ENCODE measurements around the gene MEP1A.
"Not testable (repeated sequence)": the region's sequence is repeated elsewhere in the genome, so short reads cannot be mapped to it uniquely, and the experiment has no call there.

MEP1A gene, protein sequence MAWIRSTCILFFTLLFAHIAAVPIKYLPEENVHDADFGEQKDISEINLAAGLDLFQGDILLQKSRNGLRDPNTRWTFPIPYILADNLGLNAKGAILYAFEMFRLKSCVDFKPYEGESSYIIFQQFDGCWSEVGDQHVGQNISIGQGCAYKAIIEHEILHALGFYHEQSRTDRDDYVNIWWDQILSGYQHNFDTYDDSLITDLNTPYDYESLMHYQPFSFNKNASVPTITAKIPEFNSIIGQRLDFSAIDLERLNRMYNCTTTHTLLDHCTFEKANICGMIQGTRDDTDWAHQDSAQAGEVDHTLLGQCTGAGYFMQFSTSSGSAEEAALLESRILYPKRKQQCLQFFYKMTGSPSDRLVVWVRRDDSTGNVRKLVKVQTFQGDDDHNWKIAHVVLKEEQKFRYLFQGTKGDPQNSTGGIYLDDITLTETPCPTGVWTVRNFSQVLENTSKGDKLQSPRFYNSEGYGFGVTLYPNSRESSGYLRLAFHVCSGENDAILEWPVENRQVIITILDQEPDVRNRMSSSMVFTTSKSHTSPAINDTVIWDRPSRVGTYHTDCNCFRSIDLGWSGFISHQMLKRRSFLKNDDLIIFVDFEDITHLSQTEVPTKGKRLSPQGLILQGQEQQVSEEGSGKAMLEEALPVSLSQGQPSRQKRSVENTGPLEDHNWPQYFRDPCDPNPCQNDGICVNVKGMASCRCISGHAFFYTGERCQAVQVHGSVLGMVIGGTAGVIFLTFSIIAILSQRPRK

DNA sequence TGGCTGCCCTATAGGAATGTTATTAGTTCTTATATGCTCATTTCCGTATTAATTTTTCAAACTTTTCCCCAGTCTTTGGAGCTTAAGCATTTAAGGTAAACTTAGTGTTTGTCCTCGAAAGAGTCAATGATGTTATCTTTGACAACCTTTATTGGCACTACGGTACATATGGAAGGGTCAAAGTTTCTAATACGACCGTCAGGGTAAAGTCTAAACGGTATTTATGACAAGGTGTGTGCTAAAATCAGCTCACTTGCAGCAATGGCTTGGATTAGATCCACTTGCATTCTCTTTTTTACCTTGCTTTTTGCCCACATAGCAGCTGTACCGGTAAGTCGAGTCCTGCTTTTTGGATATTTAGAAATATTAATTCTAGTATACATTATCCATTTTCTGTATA lies at the start of gene MEP1A:
Gene MEP1A (plus strand): TSS at position 252 of the 400 bp plus-strand sequence. CDS start 10 bp downstream, at position 262.
- DNase-seq = no peak

DNA sequence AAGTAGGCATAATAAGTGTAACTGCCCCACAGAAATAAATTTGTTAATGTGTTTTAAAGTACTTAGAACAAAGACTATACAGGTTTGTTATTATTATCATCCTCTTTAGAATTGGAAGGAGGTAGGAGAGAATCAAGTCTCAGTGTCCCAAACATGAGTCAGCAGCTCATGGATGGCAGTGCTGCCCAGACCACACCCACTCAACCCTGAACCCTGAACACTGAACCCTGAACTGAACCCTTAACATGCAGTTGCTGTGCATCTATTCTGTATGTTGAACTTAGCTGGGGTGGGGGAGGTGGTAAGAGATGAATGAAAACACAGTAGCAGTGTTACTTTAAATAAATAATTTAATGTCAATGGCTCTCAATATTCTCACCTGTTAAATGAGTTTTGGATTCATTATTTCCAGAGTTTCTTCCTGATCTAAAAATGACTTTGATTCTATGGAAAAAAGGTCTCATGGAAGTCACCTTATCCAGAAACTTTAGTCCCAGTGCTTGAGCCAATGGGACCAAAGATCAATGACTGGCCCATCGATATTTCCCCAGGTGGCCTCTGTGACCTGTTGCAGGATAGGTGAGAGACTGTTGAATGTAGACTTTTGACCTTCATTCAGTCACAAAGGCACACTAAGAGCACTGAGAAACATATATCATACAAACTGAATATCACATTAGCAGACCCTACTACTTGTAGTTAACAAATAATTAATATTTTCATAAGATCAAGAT lies 49.6 kb upstream of the MEP1A start:
- no peak for DNase-seq

DNA sequence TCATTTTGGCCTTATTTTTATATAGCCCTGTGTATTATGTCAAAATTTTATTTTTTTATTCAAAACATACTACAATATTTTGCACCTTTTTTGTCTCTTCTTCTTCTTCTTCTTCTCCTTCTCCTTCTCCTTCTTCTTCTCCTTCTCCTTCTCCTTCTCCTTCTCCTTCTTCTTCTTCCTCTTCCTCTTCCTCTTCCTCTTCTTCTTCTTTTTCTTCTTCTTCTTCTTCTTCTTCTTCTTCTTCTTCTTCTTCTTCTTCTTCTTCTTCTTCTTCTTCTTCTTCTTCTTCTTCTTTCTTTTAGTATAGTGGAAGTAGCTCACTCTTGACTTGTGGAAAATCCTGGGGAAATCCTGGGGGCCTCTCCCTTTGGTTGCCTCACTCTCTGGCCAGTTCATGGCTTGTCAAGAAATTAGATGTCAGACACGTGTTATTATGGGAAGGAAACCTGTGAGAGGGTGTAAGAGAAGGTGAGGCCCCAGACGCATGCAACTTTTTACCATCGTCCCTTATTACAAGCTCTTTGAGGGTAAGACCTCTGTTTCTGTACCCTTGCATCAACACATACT lies 48.9 kb upstream of the MEP1A start:
- DNase-seq = not testable (repeated sequence)

DNA sequence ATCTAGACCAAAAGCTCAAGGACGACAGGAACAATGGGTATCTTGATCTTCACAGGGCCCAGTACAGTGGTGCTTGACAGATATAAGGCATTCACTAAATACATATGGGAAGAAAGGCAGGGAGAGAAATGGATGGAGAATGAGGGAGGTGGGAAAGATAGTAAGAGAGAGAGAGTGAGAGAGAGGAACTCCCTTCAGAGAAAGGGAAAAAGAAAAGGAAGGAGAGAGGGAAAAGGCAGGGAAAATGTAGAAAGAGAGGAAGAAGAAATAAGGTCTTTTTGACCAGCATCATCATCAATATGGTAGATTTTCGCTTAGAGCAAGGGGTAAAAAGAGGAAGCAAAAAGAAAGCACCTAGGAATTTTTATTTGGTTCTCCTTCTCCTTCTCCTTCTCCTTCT lies 47.2 kb upstream of the MEP1A start:
- no peak for DNase-seq

DNA sequence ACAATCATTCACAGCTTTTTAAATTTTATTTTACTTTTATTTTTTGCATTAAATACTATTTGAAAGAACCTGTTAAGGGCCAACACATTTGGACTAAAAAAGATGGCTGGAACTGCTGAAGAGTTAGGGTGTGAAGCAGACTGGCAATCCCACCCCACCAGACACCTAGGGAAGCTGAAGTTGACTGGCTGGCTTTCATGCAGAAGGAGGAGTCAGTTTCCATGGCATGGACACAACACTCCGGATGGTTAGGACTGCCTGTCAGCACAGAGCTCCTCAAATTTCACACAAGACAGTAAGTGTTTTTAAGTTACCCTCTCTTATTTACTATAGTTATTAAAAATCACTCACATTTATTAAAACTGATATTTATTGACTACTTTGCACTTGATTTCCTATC lies 46.5 kb upstream of the MEP1A start, which contains the start of gene ANKRD66:
Gene ANKRD66 (plus strand): TSS at position 238 of the 400 bp plus-strand sequence. CDS start 5,016 bp downstream, outside the sequence.
- no peak for DNase-seq

DNA sequence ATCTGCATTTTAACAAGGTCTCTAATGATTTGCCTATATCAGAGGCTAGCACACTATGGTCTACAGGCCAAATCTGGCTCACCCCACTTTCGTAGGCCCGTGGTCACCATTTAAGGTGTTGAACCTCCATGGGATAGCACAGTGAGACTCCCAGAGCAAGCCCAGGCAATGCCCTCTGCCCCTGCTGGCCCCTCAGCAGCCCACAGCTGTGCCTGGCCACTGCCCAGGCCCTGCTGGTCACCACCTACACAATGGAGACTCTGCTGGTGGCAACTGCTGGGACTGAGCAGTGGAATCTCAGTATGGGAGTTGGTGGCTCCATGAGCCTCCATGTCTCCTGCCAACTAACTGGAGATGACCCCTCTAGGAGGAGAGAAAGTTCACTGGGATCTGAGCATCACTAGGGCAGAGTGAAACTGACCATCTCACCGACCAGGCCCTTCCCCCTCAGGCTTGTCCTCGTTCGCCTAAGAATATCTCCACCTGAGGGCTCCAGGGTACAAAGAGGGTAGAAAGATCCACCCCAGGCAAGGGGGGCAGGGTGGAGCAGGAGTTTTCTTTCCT lies 44.2 kb upstream of the MEP1A start:
- no peak for DNase-seq

DNA sequence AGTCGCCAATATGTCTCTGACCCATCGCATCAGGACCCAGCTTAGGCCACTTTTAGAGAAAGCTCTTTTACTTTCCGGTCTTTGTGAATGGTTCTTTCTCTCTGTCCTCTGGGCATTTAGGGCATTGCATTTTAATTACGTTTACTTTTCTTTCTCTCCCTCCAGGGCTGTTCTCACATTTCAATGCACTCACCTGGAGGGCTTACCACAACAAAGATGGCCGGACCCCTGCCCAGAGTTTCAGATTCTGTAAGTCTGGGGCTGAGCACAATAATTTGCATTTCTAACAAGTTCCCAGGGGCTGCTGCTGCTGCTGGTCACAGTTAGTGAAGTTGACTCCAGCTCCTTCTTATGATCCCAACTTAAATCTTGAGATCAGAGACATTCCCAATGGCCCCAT lies 43.5 kb upstream of the MEP1A start:
- no peak for DNase-seq

DNA sequence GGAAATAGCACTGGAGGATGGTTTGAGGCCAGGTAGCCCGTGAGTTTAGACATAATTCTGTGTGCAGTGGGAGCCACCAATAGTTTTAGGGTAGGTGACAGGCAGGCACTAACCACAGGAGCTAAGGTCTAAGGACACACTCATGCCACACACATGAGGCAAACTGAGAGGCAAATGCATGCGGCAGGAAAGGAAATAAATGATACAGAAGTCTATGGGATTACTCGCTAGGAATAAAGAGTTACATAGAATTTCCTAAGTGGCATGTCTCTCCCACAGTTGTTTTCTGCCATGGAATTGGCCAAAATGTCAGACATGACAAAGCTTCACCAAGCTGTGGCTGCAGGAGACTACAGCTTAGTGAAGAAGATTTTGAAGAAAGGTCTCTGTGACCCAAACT lies 41.5 kb upstream of the MEP1A start:
- DNase-seq = no peak

DNA sequence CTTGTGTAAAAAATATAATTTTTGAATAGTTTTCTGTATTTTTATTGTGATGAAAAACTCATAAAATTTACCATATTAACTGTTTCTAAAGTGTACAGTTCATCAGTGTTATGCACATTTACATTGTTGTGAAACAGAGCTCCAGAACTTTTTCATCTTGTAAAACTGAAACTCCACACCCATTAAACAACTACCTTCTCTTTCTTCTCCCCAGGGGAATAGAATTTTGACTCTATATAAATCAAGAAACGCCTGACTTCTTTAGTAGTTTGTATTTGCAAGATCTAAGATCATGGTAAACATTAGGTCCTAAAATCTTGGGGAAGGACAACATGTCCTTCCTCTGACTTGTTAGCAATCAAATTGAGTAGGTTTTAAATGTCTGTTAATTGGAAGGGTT lies 37.3 kb upstream of the MEP1A start:
- no peak for DNase-seq

DNA sequence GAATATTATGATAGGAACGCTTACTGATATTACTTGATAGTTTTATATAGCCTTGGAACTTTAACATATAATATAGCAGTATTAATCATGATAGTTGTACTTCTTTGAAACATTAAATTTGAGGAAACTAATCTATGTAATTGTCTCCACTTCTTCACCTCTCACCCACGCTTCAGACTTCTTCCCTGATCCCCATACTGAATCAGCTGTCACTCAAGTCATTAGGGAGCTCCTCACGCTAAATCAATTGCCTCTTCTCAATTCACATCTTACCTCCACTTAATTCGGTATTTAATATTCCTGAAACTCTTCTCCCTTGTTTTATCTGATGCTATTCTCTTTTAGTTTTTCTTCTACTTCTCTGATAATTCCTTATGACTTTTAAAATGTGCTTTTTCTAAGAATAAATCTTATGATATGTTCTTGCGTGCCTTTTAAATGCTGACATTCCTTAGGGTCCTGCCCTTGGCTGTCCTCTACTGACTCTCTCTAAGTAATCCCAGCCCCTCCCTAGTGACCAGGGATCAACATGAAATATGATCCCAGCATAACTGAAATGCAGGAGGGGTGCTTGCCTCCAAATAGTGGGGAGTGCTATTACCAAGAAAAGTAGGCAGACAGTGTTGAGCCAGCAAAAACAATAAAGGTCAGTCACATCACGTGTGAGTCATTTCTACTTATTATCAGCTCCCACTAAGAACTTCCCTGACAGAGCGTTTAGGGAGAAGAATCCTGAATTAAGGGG lies 36.5 kb upstream of the MEP1A start:
- DNase-seq = no peak

DNA sequence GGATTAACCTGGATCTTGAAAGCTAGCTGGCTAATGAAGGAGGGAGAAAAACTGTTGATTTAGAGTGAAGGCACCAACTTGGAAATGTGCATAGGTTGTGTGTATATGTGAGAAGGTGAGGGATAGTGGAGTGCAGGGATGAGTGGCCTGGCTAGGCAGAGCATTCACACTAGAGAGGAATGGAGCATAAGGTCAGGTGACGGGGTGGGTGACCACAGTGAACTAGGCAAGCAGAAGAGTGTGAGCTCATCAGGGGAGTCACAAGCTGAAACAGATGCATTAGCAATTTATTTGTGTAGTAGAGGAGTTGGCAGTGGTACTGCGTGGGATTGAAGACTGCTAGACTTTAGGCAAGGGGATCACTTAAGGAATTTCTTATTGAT lies 36.0 kb upstream of the MEP1A start:
- no peak for DNase-seq

DNA sequence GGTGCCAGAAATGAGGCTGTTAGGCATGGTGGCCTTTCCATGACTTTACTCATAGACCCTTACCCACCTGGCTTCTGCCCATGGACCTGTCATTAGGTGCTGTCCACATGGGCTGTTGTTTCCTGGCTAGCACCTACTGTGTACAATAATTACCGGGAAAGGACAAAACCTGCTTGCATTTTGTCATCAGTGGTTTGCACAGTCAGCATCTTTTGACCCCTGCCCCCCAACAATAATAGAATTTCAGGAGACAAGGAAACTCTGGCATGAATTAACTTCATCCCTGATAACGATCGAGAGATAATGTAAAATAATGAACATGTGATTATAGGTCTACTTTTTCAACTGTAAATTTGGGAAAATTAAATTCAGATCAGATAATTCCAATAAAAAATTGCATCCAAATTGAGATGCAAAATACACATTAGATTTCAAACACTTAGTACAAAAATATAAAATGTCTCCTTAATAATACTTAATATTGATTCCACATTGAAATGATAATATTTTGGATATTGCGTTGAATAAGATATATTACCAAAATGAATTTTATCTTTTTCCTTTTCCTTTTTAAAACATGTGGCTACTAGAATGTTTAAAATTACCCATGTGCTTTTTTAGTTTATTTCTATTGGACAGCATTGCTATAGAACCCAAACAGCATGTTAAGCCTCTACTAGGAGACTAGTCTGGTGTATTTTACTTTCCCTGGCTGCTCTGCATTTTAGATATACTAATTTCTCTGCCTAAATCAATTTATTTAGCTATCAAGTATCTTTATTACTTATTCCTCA lies 34.0 kb upstream of the MEP1A start:
- no peak for DNase-seq

DNA sequence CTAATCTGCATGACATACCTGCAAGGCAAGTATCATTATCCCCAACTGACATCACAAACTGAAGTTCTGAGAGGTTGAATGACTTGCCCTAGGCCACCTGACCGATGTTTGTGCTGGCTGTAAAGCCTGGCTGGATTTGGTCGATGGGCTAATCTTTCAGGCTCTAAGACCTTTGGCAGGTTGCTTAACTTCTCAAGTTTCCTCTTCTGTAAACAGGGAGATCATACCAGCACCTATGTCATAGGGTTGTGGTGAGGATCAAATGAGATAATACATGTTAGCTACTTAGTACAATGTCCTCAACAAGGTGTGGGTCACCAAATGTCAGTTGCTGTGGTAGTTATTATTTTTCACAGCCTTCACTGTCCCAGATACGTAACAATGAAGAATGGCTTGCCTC lies 32.3 kb upstream of the MEP1A start:
- no peak for DNase-seq

DNA sequence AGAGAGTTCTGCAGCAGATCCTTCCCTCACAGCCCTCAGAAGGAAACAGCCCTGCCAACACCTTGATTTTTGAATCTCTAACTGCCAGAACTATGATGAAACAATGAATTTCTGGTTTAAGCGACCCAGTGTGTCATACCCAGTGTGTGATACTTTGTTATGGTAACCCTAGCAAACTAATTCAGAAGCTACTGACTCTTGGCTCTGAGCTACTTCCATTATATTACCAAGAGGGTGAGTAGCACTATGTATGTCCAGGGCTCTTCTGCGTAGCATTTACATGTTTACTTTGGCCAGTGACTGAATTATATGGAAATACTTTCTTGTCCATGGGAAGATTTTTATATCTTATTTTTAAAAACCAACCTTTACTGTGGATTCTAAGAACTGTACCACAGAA lies 29.7 kb upstream of the MEP1A start:
- DNase-seq = no peak

DNA sequence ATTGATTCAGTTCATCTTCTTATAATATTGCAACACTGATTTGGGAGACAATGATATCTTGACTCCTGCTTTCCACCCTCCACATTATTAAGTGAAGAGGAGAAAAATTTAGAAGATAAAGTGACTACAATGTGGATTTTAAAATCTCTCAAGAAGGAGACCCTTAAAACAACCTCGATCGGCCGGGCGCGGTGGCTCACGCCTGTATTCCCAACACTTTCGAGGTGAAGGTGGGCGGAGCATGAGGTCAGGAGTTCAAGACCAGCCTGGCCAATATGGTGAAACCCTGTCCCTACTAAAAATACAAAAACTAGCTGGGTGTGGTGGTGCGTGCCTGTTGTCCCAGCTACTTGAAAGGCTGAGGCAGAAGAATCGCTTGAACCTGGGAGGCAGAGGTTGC lies 28.9 kb upstream of the MEP1A start:
- not testable (repeated sequence) for DNase-seq

DNA sequence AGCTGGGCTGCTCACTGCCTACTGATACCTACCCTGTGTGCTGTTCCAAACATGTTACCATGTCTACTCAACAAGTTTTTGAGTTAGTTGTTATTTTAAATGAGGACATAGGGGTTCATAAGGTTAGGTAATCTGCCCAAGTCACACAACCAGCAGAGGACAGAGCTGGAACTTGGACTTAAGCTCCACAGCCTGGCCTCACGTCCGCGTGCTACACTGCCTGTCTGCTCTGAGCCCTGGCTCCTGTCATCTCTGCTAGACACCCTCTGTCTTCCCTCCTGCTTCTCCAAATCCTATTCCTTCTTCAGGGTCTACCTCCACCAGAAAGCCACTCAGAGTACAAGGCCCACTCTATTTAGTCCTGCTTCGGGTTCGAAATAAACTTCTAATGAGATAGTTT lies 28.2 kb upstream of the MEP1A start:
- no peak for DNase-seq

DNA sequence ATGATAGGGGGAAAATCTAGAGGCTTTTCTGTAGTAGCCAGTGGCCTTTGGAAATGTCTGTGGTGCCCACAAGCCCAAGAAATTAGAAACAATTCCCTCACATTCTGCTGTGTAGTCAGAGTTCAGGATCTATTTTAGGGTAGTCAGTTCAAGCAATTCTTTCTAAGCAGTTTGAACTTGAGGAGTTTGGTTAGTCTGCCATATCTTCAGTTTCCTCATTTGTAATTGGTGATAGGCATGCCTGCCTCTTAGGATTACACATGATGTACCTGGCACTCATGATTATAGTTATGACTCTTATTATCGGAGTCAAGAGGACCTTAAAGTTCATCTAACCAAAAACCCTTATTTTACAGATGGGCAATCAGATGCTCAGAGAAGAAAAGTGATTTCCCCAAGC lies 21.2 kb upstream of the MEP1A start:
- no peak for DNase-seq

DNA sequence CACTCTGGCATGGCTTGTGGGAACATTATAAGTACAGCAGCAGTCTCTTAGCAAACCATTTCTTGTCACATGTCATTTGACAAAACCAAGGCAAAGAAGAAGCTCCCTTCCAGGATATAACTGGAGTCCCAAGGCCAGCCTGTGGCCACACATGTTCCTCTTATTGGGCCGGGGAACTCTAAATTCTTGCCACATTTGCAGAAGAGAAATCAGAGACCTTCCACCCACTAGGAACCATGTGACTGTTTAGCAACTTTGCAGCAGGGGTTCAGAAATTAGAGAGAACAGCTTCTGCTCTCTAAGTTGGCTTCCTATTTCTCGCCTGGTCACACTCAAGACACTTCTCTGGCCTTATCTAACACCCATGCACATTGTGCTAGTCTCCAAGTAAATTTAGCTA lies 20.4 kb upstream of the MEP1A start:
- DNase-seq = peak; percentile 12 to 67

DNA sequence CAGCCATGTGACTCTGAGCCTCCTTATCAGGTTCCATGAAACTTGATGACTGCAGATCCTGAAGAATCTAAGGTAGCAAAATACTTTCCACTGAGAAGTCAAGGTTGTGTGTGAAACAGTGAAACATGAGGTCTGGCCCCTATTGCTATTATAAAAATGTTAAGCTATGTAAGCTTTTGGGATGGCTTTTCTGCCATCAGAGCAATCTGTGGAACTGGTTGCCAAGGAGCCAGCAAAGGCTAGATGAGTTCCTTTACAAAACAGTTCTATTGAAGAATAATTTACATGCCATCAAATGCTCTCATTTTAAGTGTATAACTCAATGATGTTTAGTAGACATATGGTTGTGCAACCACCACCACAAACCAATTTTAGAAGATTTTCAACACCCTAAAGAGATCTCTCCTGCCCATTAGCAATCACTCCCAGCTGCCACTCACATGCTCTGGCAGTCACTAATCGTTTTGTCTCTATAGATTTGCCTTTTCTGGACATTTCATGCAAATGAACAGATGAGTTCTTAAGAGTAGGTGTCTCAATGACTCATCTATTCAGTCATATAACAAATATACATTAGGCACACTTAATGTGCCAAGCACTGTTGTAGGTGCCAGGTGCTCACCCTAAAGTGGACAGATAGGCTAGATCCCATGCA lies 19.9 kb upstream of the MEP1A start:
- no peak for DNase-seq

DNA sequence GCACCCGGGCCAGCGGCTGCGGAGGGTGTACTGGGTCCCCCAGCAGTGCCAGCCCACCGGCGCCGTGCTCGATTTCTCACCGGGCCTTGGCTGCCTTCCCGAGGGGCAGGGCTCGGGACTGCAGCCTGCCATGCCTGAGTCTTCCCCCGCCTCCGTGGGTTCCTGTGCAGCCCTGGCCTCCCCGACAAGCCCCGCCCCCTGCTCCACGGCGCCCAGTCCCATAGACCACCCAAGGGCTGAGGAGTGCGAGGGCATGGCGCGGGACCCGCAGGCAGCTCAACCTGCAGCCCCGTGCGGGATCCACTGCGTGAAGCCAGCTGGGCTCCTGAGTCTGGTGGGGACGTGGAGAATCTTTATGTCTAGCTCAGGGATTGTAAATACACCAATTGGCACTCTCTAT lies 18.5 kb upstream of the MEP1A start:
- DNase-seq = not testable (repeated sequence)

All from CD4-positive, alpha-beta T cell treated with Interleukin-1 beta for 1 hour (primary cell).